Fibroblast of lung (primary cell): Measurements from ENCODE around the gene ARFRP1.

ENCODE experiments used
- EZH2 ChIP-seq: IDR thresholded peaks from 2 replicates; pipeline ENCODE4 v1.5.1; 2012; ENCODE audit warnings: low read length, control low read depth, mild to moderate bottlenecking; ENCODE audit errors: missing control alignments
- TF ChIP-seq, protein P1 (sequence below), 2 donors: IDR thresholded peaks in 1 of 2; conservative IDR thresholded peaks in 1 of 2; 1 replicate in 1 of 2; 2 replicates in 1 of 2; pipeline ENCODE4 v1.5.1; 2011 to 2012; ENCODE audit warnings: low read length in 2 of 2, control low read depth in 1 of 2, inconsistent platforms in 1 of 2, low read depth in 1 of 2, mild to moderate bottlenecking in 1 of 2

DNA sequence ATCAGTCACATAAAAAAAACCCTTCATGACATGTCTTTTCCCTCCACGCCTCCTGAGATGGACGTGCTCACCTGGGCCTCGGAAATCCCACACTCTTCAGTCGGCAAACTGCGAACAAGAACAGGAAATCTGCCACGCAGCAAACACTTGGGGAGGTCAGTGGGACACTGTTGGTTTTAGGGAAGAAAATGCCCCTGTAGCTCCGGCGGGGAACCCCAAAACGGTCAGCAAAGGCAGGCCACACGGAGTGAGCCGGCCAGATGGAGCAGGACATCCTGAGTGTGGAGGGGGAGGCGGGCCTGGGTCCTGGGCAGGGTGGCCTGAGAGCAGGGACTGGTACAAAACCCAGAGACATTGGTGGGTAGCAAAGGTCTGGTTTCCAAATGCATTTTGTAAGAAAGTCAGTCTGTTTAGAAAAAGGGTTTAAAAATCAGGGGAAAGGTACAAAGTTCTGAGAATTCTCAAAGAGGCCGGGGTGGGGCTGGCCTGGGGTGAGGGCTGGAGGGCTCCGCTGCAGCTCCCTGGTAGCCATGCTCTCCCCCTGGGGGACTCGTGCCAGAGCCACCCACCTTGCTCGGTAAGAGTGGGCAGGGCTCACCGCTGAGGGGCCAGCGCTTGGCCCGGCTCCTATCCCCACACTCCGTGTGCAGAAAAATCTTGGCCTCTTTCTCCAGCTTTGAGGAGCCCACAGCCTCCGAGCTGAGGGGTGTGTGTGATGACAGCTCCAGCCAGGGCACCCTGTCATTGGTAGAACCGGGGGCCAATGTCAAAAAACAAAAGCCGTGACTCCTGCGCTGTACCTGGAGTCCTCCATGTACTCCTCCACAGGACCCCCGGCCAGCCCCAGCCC, 37.0 kb upstream of the ARFRP1 start:
- TF ChIP-seq, protein P1, sequence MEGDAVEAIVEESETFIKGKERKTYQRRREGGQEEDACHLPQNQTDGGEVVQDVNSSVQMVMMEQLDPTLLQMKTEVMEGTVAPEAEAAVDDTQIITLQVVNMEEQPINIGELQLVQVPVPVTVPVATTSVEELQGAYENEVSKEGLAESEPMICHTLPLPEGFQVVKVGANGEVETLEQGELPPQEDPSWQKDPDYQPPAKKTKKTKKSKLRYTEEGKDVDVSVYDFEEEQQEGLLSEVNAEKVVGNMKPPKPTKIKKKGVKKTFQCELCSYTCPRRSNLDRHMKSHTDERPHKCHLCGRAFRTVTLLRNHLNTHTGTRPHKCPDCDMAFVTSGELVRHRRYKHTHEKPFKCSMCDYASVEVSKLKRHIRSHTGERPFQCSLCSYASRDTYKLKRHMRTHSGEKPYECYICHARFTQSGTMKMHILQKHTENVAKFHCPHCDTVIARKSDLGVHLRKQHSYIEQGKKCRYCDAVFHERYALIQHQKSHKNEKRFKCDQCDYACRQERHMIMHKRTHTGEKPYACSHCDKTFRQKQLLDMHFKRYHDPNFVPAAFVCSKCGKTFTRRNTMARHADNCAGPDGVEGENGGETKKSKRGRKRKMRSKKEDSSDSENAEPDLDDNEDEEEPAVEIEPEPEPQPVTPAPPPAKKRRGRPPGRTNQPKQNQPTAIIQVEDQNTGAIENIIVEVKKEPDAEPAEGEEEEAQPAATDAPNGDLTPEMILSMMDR (conservative IDR thresholded peaks at IDR 0.05 in 1 of 2, IDR thresholded peaks at IDR 0.05 in 1 of 2; ENCODE audit: low read depth in 1 of 2, low read length in 2 of 2), result no peak
- no peak for TF ChIP-seq EZH2
